HFFc6 (cell line): ENCODE results near the gene SLC6A20. TPM values are rescaled to one million over a fixed set of nuclear protein-coding genes. Genes with fewer than 3 reads are reported as not detected.

Source experiments
- DNase-seq: peaks from one replicate; pipeline ENCODE4 v3.0.0-alpha.2; 2018
- H3K27ac Mint-ChIP-seq: 2 replicates; pipeline ENCODE4 v1.8.0; 2020; ENCODE audit warnings: mild to moderate bottlenecking, mixed read lengths
- H3K27me3 Mint-ChIP-seq: 2 replicates; pipeline ENCODE4 v1.8.0; 2021; ENCODE audit warnings: mild to moderate bottlenecking, moderate library complexity, mixed read lengths; ENCODE audit not compliant: insufficient read depth
- H3K36me3 Mint-ChIP-seq: 2 replicates; pipeline ENCODE4 v1.8.0; 2021; ENCODE audit warnings: low read depth, mixed read lengths
- H3K4me1 Mint-ChIP-seq: 2 replicates; pipeline ENCODE4 v1.8.0; 2020; ENCODE audit warnings: low read depth, mixed read lengths
- H3K4me3 Mint-ChIP-seq: 2 replicates; pipeline ENCODE4 v1.8.0; 2020; ENCODE audit warnings: mild to moderate bottlenecking, moderate library complexity, mixed read lengths
- H3K9me3 Mint-ChIP-seq: 2 replicates; pipeline ENCODE4 v1.8.0; 2020; ENCODE audit warnings: mild to moderate bottlenecking, mixed read lengths
- total RNA-seq, 6 experiments: library from RNA; stranded (reverse); fragmentation: NEBNext Ultra II Directional; extraction: Animal tissue kit (Norgen Biotek cat#: 25700); gene quantifications; 2 replicates in 1 of 6; 3 replicates in 5 of 6; pipeline ENCODE4 v1.2.3, GENCODE V29; 2021
- TF ChIP-seq, protein P1 (sequence below): fragments of 200-600 bp; sonication (generic); IDR thresholded peaks from 2 replicates; pipeline ENCODE4 v1.5.0; 2021; ENCODE audit warnings: antibody characterized with exemption, mild to moderate bottlenecking

The SLC6A20 gene
- total RNA-seq, 6 experiments from 2014 or later: not detected

DNA sequence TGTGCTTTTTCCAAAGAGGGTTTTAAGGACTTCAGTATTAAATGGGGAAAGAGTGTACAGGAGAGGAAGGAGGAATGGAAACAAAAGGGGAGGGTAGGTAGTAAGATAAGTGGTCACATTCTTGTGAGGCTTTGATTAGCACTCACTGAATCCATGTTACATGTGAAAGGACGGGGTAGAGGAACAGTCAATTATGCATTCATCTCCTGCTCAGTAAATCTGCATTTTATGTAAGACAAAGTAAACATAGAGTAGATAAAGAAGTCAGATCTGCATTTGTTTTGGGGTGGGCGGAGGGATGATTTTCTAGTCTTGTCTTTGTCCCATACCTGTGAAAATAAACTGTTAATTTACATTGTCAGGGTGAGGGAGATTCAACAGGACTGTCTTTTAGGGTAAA, 56.3 kb downstream of the SLC6A20 start:
- TF ChIP-seq, protein P1, sequence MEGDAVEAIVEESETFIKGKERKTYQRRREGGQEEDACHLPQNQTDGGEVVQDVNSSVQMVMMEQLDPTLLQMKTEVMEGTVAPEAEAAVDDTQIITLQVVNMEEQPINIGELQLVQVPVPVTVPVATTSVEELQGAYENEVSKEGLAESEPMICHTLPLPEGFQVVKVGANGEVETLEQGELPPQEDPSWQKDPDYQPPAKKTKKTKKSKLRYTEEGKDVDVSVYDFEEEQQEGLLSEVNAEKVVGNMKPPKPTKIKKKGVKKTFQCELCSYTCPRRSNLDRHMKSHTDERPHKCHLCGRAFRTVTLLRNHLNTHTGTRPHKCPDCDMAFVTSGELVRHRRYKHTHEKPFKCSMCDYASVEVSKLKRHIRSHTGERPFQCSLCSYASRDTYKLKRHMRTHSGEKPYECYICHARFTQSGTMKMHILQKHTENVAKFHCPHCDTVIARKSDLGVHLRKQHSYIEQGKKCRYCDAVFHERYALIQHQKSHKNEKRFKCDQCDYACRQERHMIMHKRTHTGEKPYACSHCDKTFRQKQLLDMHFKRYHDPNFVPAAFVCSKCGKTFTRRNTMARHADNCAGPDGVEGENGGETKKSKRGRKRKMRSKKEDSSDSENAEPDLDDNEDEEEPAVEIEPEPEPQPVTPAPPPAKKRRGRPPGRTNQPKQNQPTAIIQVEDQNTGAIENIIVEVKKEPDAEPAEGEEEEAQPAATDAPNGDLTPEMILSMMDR: no peak
- no peak overlapping the region for H3K4me3 Mint-ChIP-seq
- H3K27me3 Mint-ChIP-seq: no peaks in the 10 kb centered on the region; the same call in 1 of the 2 replicates
- peaks cover 3% of the 10 kb centered on the region for H3K4me1 Mint-ChIP-seq
- H3K27ac Mint-ChIP-seq: no peak overlapping the region
- H3K36me3 Mint-ChIP-seq: peaks cover 23% of the 10 kb centered on the region
- no peaks in the 10 kb centered on the region for H3K9me3 Mint-ChIP-seq
- no peak for DNase-seq

DNA sequence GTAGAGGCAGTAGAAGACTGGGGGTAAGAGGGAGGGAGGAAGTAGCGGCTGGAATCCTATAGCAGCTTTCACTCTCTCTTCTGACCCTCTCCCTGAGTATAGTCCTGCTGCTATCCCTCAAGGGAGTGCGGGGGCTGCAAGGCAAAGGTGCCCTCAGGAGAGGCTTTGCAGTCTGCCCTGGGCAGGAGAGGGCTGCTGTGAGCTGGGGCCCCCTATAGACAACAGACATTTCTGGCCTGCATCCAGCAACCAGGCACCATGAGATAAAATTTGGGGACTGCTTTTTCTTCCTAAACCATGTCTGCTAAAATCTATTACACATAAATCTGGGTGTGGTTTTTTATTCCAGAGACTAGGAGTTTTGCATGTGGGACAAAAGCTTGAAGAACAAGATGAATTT, 59.1 kb downstream of the SLC6A20 start:
- Mint-ChIP-seq H3K9me3 (no peaks in the 10 kb centered on the region), H3K4me1 (peaks cover 9% of the 10 kb centered on the region), H3K27me3 (no peaks in the 10 kb centered on the region; the same call in 1 of the 2 replicates), H3K36me3 (peaks cover 41% of the 10 kb centered on the region), H3K27ac (no peak overlapping the region), H3K4me3 (no peak overlapping the region)
- TF ChIP-seq, protein P1: no peak
- DNase-seq: no peak

DNA sequence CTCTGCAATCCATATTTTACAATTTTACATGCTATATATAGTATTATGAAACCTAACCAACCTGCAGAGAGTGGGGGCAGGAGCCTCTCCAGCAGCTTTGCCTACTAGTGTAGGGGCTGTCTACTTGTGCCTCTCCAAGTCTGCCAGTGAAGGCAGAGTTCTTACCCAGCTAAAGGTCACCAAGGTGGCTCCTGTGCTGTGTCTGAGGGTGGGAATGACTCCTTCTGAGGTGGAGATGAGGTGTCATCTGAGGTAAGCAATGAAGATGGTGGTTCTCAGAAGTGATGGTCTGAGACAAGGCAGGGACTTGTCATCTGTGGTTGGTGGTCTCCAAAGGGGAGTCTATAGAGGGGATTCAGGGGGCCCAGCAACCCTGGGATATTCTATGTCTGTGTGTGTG, 59.6 kb downstream of the SLC6A20 start:
- no peak for DNase-seq
- H3K36me3 Mint-ChIP-seq: peaks cover 45% of the 10 kb centered on the region
- no peaks in the 10 kb centered on the region for H3K9me3 Mint-ChIP-seq
- H3K4me1 Mint-ChIP-seq: peaks cover 9% of the 10 kb centered on the region
- H3K27ac Mint-ChIP-seq: no peak overlapping the region
- no peak overlapping the region for H3K4me3 Mint-ChIP-seq
- no peaks in the 10 kb centered on the region; the same call in 1 of the 2 replicates for H3K27me3 Mint-ChIP-seq
- TF ChIP-seq, protein P1: no peak

DNA sequence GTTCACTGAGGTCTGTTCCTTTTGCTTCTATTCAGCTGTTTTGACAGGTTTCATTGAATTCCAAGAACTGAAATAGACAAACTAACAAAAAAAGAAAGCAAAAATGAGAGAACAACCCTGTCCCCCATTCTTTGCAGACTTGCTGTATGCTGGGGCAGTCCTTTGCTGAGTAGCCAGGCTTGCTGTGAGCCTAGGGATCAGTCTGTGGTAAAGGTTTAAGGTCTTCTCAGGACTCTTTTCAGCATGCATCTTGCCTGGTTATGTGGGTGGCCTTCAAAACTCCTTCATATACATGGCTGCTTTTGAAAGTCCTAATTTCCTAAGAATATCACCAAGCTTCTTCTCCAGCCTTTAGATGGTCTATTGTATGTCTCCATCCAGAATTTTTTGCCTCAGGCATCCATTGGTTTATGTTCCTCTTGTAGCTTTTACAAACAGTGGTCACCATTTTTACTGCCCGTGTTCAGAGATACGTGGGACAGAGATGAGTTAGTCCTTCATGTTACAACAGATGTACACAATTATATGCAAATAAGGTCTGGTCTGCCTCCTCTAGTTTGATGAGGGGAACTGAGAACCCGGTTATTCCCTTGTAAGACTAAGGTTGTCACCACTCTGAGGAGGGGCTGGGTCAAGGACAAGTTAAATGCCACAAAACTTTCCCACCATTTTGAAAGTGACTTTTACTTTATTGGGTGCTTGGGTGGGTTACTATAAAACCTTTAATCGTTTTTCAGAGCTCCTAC, 65.8 kb downstream of the SLC6A20 start:
- H3K4me3 Mint-ChIP-seq: no peak overlapping the region
- TF ChIP-seq, protein P1: no peak
- no peaks in the 10 kb centered on the region for H3K27me3 Mint-ChIP-seq
- no peaks in the 10 kb centered on the region for H3K9me3 Mint-ChIP-seq
- H3K36me3 Mint-ChIP-seq: peaks cover 35% of the 10 kb centered on the region
- DNase-seq: no peak
- H3K27ac Mint-ChIP-seq: no peak overlapping the region
- peaks cover 15% of the 10 kb centered on the region for H3K4me1 Mint-ChIP-seq

DNA sequence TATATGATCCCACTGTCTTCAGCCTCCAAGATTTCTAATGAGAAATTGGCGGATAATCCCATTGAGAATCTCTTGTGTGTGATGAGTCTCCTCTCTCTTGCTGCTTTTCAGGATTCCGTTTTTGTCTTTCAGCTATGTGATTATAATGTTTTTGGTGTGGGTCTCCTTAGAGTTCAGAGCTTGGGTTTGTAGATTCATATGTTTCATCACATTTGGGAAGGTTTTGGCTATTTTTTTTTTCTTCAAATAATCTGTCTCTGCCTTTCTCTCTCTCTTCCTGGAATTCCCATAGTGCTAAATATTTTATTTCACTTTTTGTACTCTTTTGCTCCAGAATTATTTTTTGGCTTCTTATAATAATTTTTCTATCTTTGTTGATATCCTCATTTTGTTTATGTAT, 66.7 kb downstream of the SLC6A20 start:
- no peak for DNase-seq
- H3K27me3 Mint-ChIP-seq: no peaks in the 10 kb centered on the region
- peaks cover 30% of the 10 kb centered on the region for H3K36me3 Mint-ChIP-seq
- H3K4me3 Mint-ChIP-seq: no peak overlapping the region
- TF ChIP-seq, protein P1: no peak
- H3K4me1 Mint-ChIP-seq: peaks cover 8% of the 10 kb centered on the region
- no peak overlapping the region for H3K27ac Mint-ChIP-seq
- no peaks in the 10 kb centered on the region for H3K9me3 Mint-ChIP-seq
